Vagina (tissue), 2 donors: ENCODE measurements around the gene ADAMTS12. TPM values are rescaled to one million over a fixed set of nuclear protein-coding genes. Genes with fewer than 3 reads are reported as not detected.
"Not testable (repeated sequence)": the region's sequence is repeated elsewhere in the genome, so short reads cannot be mapped to it uniquely, and the experiment has no call there.

Source experiments
- DNase-seq, 2 donors: peaks; one replicate each; pipeline ENCODE4 v3.0.0-alpha.2; 2017; ENCODE audit errors: extremely low spot score in 2 of 2
- H3K27ac ChIP-seq: fragments of 200-600 bp; sonication (generic); one replicate; pipeline ENCODE4 v1.5.1; 2019
- H3K27me3 ChIP-seq: fragments of 200-600 bp; sonication (generic); one replicate; pipeline ENCODE4 v1.5.1; 2019
- H3K36me3 ChIP-seq, 2 donors: fragments of 200-600 bp; sonication (generic); one replicate each; pipeline ENCODE4 v1.5.1; 2017 to 2019
- H3K4me1 ChIP-seq: fragments of 200-600 bp; sonication (generic); one replicate; pipeline ENCODE4 v1.5.1; 2019
- H3K4me3 ChIP-seq, 2 donors: fragments of 200-600 bp; sonication (generic); 1 replicate in 1 of 2; 2 replicates in 1 of 2; pipeline ENCODE4 v1.5.1; 2016 to 2019
- H3K9me3 ChIP-seq: fragments of 200-600 bp; sonication (generic); one replicate; pipeline ENCODE4 v1.5.1; 2019
- CTCF ChIP-seq, 3 experiments: fragments of 450-650 bp in 2 of 3; fragments of 200-600 bp in 1 of 3; sonication (generic) in 1 of 3; IDR thresholded peaks; one replicate each; pipeline ENCODE4 v1.5.1; 2017 to 2019; ENCODE audit warnings: antibody characterized with exemption in 3 of 3, mild to moderate bottlenecking in 2 of 3, moderate library complexity in 2 of 3
- POLR2A ChIP-seq, 2 donors: fragments of 450-650 bp; IDR thresholded peaks; one replicate each; pipeline ENCODE4 v1.6.1; 2017; ENCODE audit warnings: antibody characterized with exemption in 2 of 2, mild to moderate bottlenecking in 2 of 2, moderate library complexity in 2 of 2
- POLR2AphosphoS5 ChIP-seq, 2 donors: sonication (generic); formaldehyde crosslinking; IDR thresholded peaks; one replicate each; pipeline ENCODE4 v1.9.0; 2017; ENCODE audit warnings: antibody characterized with exemption in 2 of 2, mild to moderate bottlenecking in 2 of 2, low read depth in 1 of 2; ENCODE audit not compliant: insufficient read depth in 1 of 2
- intact Hi-C: fragments of 100-400 bp; cut with DNase I; formaldehyde crosslinking; loops from one replicate; pipeline ENCODE4 v1.15.1; 2023
- total RNA-seq: library from RNA; depleted of rRNA; stranded (reverse); fragments of >200 nt; gene quantifications from one replicate; pipeline ENCODE4 v1.2.3, GENCODE V29; 2016

The ADAMTS12 gene
- total RNA-seq, 1 donor from 2014 or later: 7.6 TPM

DNA sequence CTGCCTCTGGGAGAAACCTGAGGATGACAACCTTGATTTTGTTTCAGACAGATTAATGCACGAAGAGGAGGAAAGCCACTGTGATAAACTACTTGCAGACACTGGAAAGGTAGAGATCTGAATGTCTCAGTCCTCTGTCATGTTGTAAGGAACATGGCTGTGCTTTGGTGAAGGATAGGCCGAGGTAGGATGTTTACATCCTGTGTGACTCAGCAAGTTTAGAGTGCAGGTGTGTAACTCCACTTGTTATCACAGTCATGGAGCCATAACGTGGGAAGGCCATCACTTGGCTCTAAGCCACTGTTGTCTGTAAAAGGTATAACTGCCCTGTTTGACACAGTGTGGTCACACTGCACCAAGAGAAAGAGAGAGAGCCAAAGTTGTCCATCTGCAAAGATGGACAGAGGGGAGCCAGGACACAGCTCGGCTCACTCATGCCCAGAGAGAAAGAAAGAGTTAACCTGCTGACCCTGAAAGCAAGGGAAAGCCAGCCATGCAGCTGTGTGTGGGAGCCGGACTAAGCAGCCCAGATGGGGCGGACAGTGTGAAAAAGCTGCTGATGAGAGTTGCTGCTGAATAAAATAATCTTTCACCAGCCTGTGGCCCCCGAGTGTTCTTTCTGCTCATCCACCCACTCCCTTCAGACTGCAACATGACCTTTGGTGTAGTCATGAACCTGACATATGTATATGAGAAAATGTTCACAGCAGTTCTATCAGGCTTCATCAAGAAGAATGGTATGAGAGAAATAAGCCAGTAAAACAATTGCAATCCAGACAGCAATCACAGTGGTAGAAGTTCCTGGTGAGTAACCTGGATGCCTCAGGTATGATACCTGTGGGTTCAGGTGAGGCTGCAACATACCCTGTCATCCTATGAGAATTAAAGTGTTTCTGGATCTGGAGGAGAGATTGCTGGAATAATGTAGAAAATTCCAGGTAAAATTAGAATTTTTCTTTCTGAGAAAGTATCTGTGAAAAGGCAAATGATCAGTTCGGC lies 335.2 kb downstream of the ADAMTS12 start:
- intact Hi-C loops: no loop called here
- Histone ChIP-seq H3K4me1 (no peaks in the 10 kb centered on the region), H3K36me3 (no peaks in the 10 kb centered on the region), H3K27me3 (no peaks in the 10 kb centered on the region), H3K9me3 (no peaks in the 10 kb centered on the region), H3K4me3 (no peak overlapping the region), H3K27ac (no peak overlapping the region)
- no peak for DNase-seq
- no peak for TF ChIP-seq POLR2A (IDR thresholded peaks at IDR 0.05)
- TF ChIP-seq POLR2AphosphoS5 (IDR thresholded peaks at IDR 0.05; ENCODE audit: insufficient read depth in 1 of 2, low read depth in 1 of 2): no peak
- no peak for TF ChIP-seq CTCF (IDR thresholded peaks at IDR 0.05)

- Histone ChIP-seq H3K4me1 (no peaks in the 10 kb centered on the region), H3K4me3 (no peak overlapping the region), H3K36me3 (no peaks in the 10 kb centered on the region), H3K27me3 (no peaks in the 10 kb centered on the region), H3K27ac (no peak overlapping the region), H3K9me3 (no peaks in the 10 kb centered on the region)
- TF ChIP-seq POLR2AphosphoS5 (IDR thresholded peaks at IDR 0.05; ENCODE audit: insufficient read depth in 1 of 2, low read depth in 1 of 2) (no peak), POLR2A (IDR thresholded peaks at IDR 0.05) (no peak), CTCF (IDR thresholded peaks at IDR 0.05) (no peak)
- intact Hi-C loops: no loop called here
- DNase-seq: no peak
Measured at GRCh38 chr5:33549982-33550567, 341.7 kb downstream of the ADAMTS12 start.

GRCh38 chr5:33539790-33540189 lies 352.0 kb downstream of the ADAMTS12 start:
- H3K36me3 ChIP-seq, H3K9me3 ChIP-seq, DNase-seq, H3K27me3 ChIP-seq, intact Hi-C loops, H3K27ac ChIP-seq, H3K4me1 ChIP-seq, H3K4me3 ChIP-seq: not testable (repeated sequence)

DNA sequence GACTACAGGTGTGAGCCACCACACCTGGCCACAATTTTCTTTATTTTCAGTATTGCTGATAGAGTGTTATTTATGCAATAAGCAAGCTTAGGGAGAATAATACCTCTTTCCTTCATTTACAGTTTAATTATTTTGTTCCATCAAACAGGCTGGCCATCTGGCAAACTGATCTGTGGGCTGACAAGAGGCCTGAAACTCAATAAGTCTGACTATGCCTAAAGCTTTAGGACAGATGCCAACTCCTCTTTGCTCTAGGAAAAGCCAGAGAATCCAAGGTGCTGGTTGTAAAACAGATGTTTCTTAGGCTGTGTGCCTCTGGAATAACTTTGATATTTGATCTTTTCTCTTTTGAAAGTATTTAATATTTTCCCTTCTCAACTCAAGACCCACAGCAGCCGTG lies 352.6 kb downstream of the ADAMTS12 start:
- intact Hi-C loops: no loop called here
- peaks cover 7% of the 10 kb centered on the region for H3K4me1 ChIP-seq

GRCh38 chr5:33538201-33538600 lies 353.6 kb downstream of the ADAMTS12 start:
- intact Hi-C loops: no loop called here
- no peak for DNase-seq
- Histone ChIP-seq H3K4me3 (no peak overlapping the region), H3K4me1 (peaks cover 7% of the 10 kb centered on the region), H3K9me3 (no peaks in the 10 kb centered on the region), H3K36me3 (no peaks in the 10 kb centered on the region), H3K27ac (no peak overlapping the region), H3K27me3 (no peaks in the 10 kb centered on the region)
- TF ChIP-seq POLR2A (IDR thresholded peaks at IDR 0.05) (no peak), CTCF (IDR thresholded peaks at IDR 0.05) (no peak), POLR2AphosphoS5 (IDR thresholded peaks at IDR 0.05; ENCODE audit: insufficient read depth in 1 of 2, low read depth in 1 of 2) (no peak)

More for the DNA sequence above, 352.6 kb downstream of the ADAMTS12 start:
- H3K36me3 ChIP-seq: no peaks in the 10 kb centered on the region
- H3K9me3 ChIP-seq: no peaks in the 10 kb centered on the region
- H3K4me3 ChIP-seq: no peak overlapping the region
- no peak for TF ChIP-seq CTCF (IDR thresholded peaks at IDR 0.05)
- TF ChIP-seq POLR2AphosphoS5 (IDR thresholded peaks at IDR 0.05; ENCODE audit: insufficient read depth in 1 of 2, low read depth in 1 of 2): no peak
- no peak for TF ChIP-seq POLR2A (IDR thresholded peaks at IDR 0.05)
- DNase-seq: no peak
- no peaks in the 10 kb centered on the region for H3K27me3 ChIP-seq
- no peak overlapping the region for H3K27ac ChIP-seq
